ENCODE measurements around the gene ADAM15. TPM values are rescaled to one million over a fixed set of nuclear protein-coding genes. Genes with fewer than 3 reads are reported as not detected.

Gene ADAM15
- polyA plus RNA-seq, 2 of the 4 experiments (the other 2 are of a cell fraction): 25.6 to 33.0 TPM

DNA sequence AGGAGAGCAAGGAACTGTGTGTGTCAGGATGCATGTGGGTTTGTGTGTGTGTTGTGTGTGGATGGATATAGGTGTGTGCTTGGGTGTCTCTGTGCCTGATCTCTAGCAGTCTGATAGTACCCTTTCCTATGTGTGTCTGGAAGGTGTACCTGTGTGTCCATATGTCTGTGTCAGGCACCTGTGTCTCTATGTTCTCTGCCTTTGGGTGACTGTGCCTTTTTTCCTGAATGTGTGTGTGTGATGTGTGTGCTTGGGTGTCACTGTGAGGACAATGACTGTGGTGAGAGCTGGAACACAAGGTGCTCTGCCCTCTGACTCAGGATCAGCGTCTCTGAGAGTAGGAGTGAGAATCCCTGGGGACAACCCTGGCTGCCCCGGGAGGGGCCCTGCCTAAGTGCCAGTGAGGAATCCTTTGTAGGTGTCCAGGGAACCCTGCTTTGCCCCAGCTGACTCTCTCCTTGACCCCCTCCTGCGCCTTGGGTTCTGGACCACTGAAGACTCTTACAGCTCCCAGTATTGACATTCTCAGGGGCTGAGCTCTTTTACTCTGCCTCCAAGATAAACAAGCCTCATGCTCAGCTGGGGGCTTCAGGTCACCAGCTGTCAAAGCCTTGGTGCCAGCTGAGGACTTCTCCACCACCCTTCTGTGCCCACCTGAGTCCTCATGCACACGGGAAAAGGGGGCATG lies 26.8 kb downstream of the ADAM15 start:
- ATAC-seq (no peak), DNase-seq (ENCODE audit: low read depth in 1 of 2, low spot score in 1 of 2) (no peak), FAIRE-seq (no peak)
- H3K4me3 ChIP-seq: peak overlapping the region; percentile 55; the same call in 2 of the 3 replicates
- peak overlapping the region; percentile 5 to 78; a peak in 4 of 6 replicates for H3K27ac ChIP-seq
- CTCF ChIA-PET: interaction anchor here (0.9 to 17.9 kb wide), 4 partner anchors 10 to 89 kb away, joined by 3 to 319 read pairs (median 10); partner anchors contain the start of genes ADAM15 and EFNA4
- H3K4me1 ChIP-seq: peaks cover 44% of the 10 kb centered on the region
- WGBS (ENCODE audit: missing lambda C conversion rate): 61% methylated on average over 3 of the region's 4 CpGs
- peak overlapping the region; percentile 99 for H3K4me2 ChIP-seq
- TF ChIP-seq MAZ (IDR thresholded peaks at IDR 0.05; ENCODE audit: borderline replicate concordance, low read depth, low read length): no peak
- TF ChIP-seq CHD4 (IDR thresholded peaks at IDR 0.05; ENCODE audit: borderline replicate concordance): no peak
- TF ChIP-seq ZFP36 (IDR thresholded peaks at IDR 0.05; ENCODE audit: borderline replicate concordance, partially characterized antibody): no peak
- TF ChIP-seq ESRRA (IDR thresholded peaks at IDR 0.05; ENCODE audit: borderline replicate concordance, low read length): no peak
- TF ChIP-seq GATA3 (IDR thresholded peaks at IDR 0.05; ENCODE audit: borderline replicate concordance): no peak
- TF ChIP-seq RCOR1 (IDR thresholded peaks at IDR 0.05; ENCODE audit: low read depth, low read length): no peak
- TF ChIP-seq, protein P1, sequence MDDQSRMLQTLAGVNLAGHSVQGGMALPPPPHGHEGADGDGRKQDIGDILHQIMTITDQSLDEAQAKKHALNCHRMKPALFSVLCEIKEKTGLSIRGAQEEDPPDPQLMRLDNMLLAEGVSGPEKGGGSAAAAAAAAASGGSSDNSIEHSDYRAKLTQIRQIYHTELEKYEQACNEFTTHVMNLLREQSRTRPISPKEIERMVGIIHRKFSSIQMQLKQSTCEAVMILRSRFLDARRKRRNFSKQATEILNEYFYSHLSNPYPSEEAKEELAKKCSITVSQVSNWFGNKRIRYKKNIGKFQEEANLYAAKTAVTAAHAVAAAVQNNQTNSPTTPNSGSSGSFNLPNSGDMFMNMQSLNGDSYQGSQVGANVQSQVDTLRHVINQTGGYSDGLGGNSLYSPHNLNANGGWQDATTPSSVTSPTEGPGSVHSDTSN (IDR thresholded peaks at IDR 0.05): no peak
- no peak for TF ChIP-seq HDAC2 (IDR thresholded peaks at IDR 0.05)
- no peak for TF ChIP-seq HOXB5 (CRISPR knock-in tag; IDR thresholded peaks at IDR 0.05)
- no peak for TF ChIP-seq CBX2 (IDR thresholded peaks at IDR 0.05; ENCODE audit: borderline replicate concordance, low read depth)
- TF ChIP-seq ZNF302 (CRISPR knock-in tag; IDR thresholded peaks at IDR 0.05): no peak
- TF ChIP-seq BHLHE40 (IDR thresholded peaks at IDR 0.05; ENCODE audit: low read depth, low read length): no peak
- TF ChIP-seq, protein P2, sequence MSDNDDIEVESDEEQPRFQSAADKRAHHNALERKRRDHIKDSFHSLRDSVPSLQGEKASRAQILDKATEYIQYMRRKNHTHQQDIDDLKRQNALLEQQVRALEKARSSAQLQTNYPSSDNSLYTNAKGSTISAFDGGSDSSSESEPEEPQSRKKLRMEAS (IDR thresholded peaks at IDR 0.05): no peak
- TF ChIP-seq RNF2 (IDR thresholded peaks at IDR 0.05; ENCODE audit: borderline replicate concordance, low read depth): no peak
- no peak for TF ChIP-seq HOXA7 (CRISPR knock-in tag; IDR thresholded peaks at IDR 0.05)
- TF ChIP-seq FOSB (CRISPR knock-in tag; IDR thresholded peaks at IDR 0.05): no peak
- TF ChIP-seq TP53 (CRISPR knock-in tag; IDR thresholded peaks at IDR 0.05): no peak
- TF ChIP-seq CBX8 (IDR thresholded peaks at IDR 0.05): no peak
- TF ChIP-seq FOSL2 (IDR thresholded peaks at IDR 0.05): no peak
- TF ChIP-seq FOSL2 (CRISPR knock-in tag; IDR thresholded peaks at IDR 0.05): no peak
- TF ChIP-seq, protein P3, sequence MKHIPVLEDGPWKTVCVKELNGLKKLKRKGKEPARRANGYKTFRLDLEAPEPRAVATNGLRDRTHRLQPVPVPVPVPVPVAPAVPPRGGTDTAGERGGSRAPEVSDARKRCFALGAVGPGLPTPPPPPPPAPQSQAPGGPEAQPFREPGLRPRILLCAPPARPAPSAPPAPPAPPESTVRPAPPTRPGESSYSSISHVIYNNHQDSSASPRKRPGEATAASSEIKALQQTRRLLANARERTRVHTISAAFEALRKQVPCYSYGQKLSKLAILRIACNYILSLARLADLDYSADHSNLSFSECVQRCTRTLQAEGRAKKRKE (CRISPR knock-in tag; IDR thresholded peaks at IDR 0.05; ENCODE audit: low read depth): no peak
- H3K9me3 ChIP-seq: no peaks in the 10 kb centered on the region
- POLR2A ChIA-PET: interaction anchor here (0.6 kb wide), 1 partner anchor 94 kb away, joined by 3 read pairs; no protein-coding TSS in a partner anchor

DNA sequence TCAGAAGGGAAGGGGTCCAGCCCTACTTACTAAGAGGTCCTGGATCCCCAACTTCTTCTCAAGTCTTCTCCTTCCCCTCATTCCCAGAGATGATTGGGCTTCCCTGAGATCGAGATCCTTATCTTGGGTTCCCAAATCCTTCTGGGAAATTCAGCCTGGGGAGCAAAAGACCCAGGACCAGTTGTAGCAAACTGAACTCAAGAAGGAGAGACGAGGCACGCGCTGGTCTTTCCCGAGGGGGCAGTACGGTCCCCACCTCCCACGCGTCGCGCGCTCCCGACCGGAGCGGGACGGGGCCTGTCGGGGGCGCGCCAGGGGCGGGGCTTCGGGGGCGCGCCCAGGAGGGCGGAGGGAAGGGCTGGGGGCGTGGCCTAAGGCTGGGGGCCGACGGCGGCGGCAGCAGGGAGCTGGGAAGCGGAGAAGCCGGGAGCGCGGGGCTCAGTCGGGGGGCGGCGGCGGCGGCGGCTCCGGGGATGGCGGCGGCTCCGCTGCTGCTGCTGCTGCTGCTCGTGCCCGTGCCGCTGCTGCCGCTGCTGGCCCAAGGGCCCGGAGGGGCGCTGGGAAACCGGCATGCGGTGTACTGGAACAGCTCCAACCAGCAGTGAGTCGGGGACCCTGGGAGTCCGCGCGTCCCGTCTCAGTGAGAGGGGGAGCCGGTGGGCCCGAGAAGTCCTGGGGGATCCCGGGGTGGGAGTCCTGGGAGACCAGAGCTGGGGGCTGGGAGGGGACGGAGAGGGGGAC lies 27.5 kb downstream of the ADAM15 start, which contains the start of gene EFNA3:
Gene EFNA3, plus strand, starts transcription at position 369 of the 741 bp plus-strand sequence. Its CDS starts 105 bp downstream, at position 474.
- ChIA-PET CTCF (interaction anchor here (0.9 to 17.9 kb wide), 5 partner anchors 9 to 409 kb away, joined by 3 to 319 read pairs (median 3); partner anchors contain the start of genes ADAM15 and EFNA4), POLR2A (no interaction called here)
- DNase-seq (ENCODE audit: low read depth in 1 of 2, low spot score in 1 of 2) (peak; percentile 50 to 77), ATAC-seq (peak; percentile 9 to 41; a peak in 4 of 6 replicates), FAIRE-seq (no peak)
- Histone ChIP-seq H3K4me2 (peak within 1 kb of the TSS; percentile 99), H3K4me3 (peak within 1 kb of the TSS; percentile 55), H3K4me1 (peaks cover 44% of the 10 kb centered on the region), H3K27ac (peak within 1 kb of the TSS; percentile 50 to 78; a peak in 5 of 6 replicates), H3K9me3 (no peaks in the 10 kb centered on the region)
- 5% methylated on average over 15 of the region's 59 CpGs for WGBS (ENCODE audit: missing lambda C conversion rate)
- TF ChIP-seq TFCP2L1 (CRISPR knock-in tag; IDR thresholded peaks at IDR 0.05): no peak
- TF ChIP-seq JUNB (IDR thresholded peaks at IDR 0.05): no peak
- no peak for TF ChIP-seq ZC3H11A (IDR thresholded peaks at IDR 0.05)

Measured in A549 (cell line).